Keratinocyte (primary cell): ENCODE results near the gene TSTD2. TPM values are rescaled to one million over a fixed set of nuclear protein-coding genes. Genes with fewer than 3 reads are reported as not detected.

Source experiments
- DNase-seq: peaks from one replicate; pipeline ENCODE4 v3.0.0-alpha.2; 2011; ENCODE audit warnings: low read depth, missing footprints, low spot score
- FAIRE-seq: peaks from 2 replicates; lab custom pipeline; 2011; peaks lifted over from hg19 to GRCh38; lab: Jason Lieb, UNC
- H2AFZ ChIP-seq: 2 replicates; pipeline ENCODE4 v1.6.0; 2012; ENCODE audit warnings: low read length, control low read depth, inconsistent platforms; ENCODE audit not compliant: control insufficient read depth
- H3K27ac ChIP-seq: 2 replicates; pipeline ENCODE4 v1.5.1; 2011; ENCODE audit warnings: low read length; ENCODE audit not compliant: control insufficient read depth, insufficient read depth
- H3K27me3 ChIP-seq: 3 replicates; pipeline ENCODE4 v1.6.0; 2011; ENCODE audit warnings: low read length; ENCODE audit not compliant: control insufficient read depth, insufficient read depth; ENCODE audit errors: extremely low read depth
- H3K36me3 ChIP-seq, 2 experiments: 2 replicates in 1 of 2; 3 replicates in 1 of 2; pipeline ENCODE4 v1.5.1; 2011; ENCODE audit warnings: low read length in 2 of 2, mild to moderate bottlenecking in 1 of 2; ENCODE audit not compliant: control insufficient read depth in 2 of 2, insufficient read depth in 2 of 2; ENCODE audit errors: extremely low read depth in 1 of 2
- H3K4me1 ChIP-seq: 3 replicates; pipeline ENCODE4 v1.5.1; 2011; ENCODE audit warnings: low read length; ENCODE audit not compliant: control insufficient read depth, insufficient read depth; ENCODE audit errors: extremely low read depth
- H3K4me2 ChIP-seq: 3 replicates; pipeline ENCODE4 v1.6.0; 2011; ENCODE audit warnings: low read depth, low read length; ENCODE audit not compliant: control insufficient read depth, insufficient read depth; ENCODE audit errors: extremely low read depth
- H3K4me3 ChIP-seq, 3 experiments: fragments of 200-600 bp in 1 of 3; sonication (generic) in 1 of 3; 2 replicates in 2 of 3; 3 replicates in 1 of 3; pipeline ENCODE4 v1.5.1; 2011 to 2016; ENCODE audit warnings: low read length in 3 of 3, mild to moderate bottlenecking in 3 of 3, control low read depth in 2 of 3, inconsistent platforms in 1 of 3, low read depth in 1 of 3, mixed read lengths in 1 of 3, mixed run types in 1 of 3, moderate library complexity in 1 of 3; ENCODE audit not compliant: control insufficient read depth in 2 of 3, insufficient read depth in 2 of 3; ENCODE audit errors: extremely low read depth in 1 of 3
- H3K79me2 ChIP-seq: 2 replicates; pipeline ENCODE4 v1.6.0; 2012; ENCODE audit warnings: low read length; ENCODE audit not compliant: control insufficient read depth, insufficient read depth
- H3K9ac ChIP-seq: 3 replicates; pipeline ENCODE4 v1.6.0; 2011; ENCODE audit warnings: low read length; ENCODE audit not compliant: control insufficient read depth, insufficient read depth; ENCODE audit errors: extremely low read depth
- H3K9me1 ChIP-seq: 3 replicates; pipeline ENCODE4 v1.6.0; 2011; ENCODE audit warnings: low read length; ENCODE audit not compliant: control insufficient read depth, insufficient read depth; ENCODE audit errors: extremely low read depth
- H3K9me3 ChIP-seq: 2 replicates; pipeline ENCODE4 v1.5.1; 2012; ENCODE audit warnings: low read depth, low read length; ENCODE audit not compliant: control insufficient read depth
- H4K20me1 ChIP-seq: 3 replicates; pipeline ENCODE4 v1.6.0; 2011; ENCODE audit warnings: low read length; ENCODE audit not compliant: control insufficient read depth, insufficient read depth; ENCODE audit errors: extremely low read depth
- CTCF ChIP-seq, 3 experiments: IDR thresholded peaks in 1 of 3; conservative IDR thresholded peaks in 1 of 3; optimal IDR thresholded peaks in 1 of 3; 2 replicates in 2 of 3; 3 replicates in 1 of 3; pipeline versions ENCODE3 to v1.5.1; 2011; ENCODE audit warnings: low read length in 3 of 3, mild to moderate bottlenecking in 3 of 3, moderate library complexity in 2 of 3, control low read depth in 1 of 3, inconsistent platforms in 1 of 3; ENCODE audit not compliant: insufficient read depth in 2 of 3; ENCODE audit errors: extremely low read depth in 1 of 3
- EZH2 ChIP-seq: IDR thresholded peaks from one replicate; pipeline ENCODE4 v1.6.1; 2012; ENCODE audit warnings: inconsistent platforms, mild to moderate bottlenecking, low read length, moderate library complexity
- dilution Hi-C: fragments of 300-500 bp; cut with MboI; formaldehyde crosslinking; loops from one replicate; pipeline ENCODE4 v1.7.0; 2020; ENCODE audit warnings: low sequenced_read_pairs; ENCODE audit not compliant: extremely low pct_ligation_motif_present
- polyA plus RNA-seq, 5 experiments: library from polyadenylated mRNA; depleted of rRNA in 3 of 5; stranded (reverse) in 3 of 5; stranded (forward) in 1 of 5; unstranded in 1 of 5; fragments of >200 nt; gene quantifications; 1 replicate in 1 of 5; 2 replicates in 3 of 5; 3 replicates in 1 of 5; pipeline versions ENCODE4 v1.2.1 to v1.2.3, GENCODE V29; 2011 to 2012; ENCODE audit warnings: missing spikeins in 2 of 5, low read depth in 1 of 5, low replicate concordance in 1 of 5

The TSTD2 gene
- polyA plus RNA-seq, 1 donor (not counting 4 experiments of a cell fraction or from before 2014, with no cell fraction given) = 17.2 TPM

DNA sequence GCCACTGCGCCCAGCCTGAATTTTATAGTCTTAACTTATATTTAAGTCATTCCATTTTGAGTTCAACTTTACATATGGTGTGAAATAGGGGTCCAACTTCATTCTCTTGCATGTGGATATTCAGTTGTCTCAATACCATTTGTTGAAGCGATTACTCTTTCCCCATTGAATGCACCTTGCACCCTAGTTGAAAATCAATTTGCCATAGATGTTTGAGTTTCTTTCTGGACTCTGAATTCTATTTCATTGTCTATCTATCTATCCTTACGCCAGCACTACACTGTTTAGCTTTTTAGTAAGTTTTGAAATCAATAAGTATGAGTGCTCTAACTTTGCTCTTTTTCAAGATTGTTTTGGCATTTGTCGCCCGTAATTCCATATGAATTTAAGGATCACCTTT lies 81.9 kb downstream of the TSTD2 start:
- Histone ChIP-seq H3K36me3 (no peaks in the 10 kb centered on the region), H3K4me2 (no peak overlapping the region), H3K9ac (no peak overlapping the region), H3K9me1 (no peaks in the 10 kb centered on the region), H3K27me3 (peaks cover 28% of the 10 kb centered on the region), H3K79me2 (no peaks in the 10 kb centered on the region), H2AFZ (no peak overlapping the region), H3K9me3 (no peaks in the 10 kb centered on the region), H3K4me1 (no peaks in the 10 kb centered on the region), H4K20me1 (no peaks in the 10 kb centered on the region), H3K4me3 (no peak overlapping the region), H3K27ac (no peak overlapping the region)
- FAIRE-seq (no peak), DNase-seq (no peak)
- TF ChIP-seq EZH2 = no peak
- no peak for TF ChIP-seq CTCF (optimal IDR thresholded peaks at IDR 0.05 in 1 of 3, IDR thresholded peaks at IDR 0.05 in 1 of 3, conservative IDR thresholded peaks at IDR 0.05 in 1 of 3; ENCODE audit: extremely low read depth in 1 of 3, insufficient read depth in 2 of 3, low read length in 3 of 3)
- dilution Hi-C loops = no loop called here

- Histone ChIP-seq H3K36me3 (no peaks in the 10 kb centered on the region), H3K9ac (no peak overlapping the region), H3K27ac (no peak overlapping the region), H4K20me1 (no peaks in the 10 kb centered on the region), H2AFZ (no peak overlapping the region), H3K79me2 (no peaks in the 10 kb centered on the region), H3K27me3 (peaks cover 20% of the 10 kb centered on the region), H3K4me2 (no peak overlapping the region), H3K9me3 (no peaks in the 10 kb centered on the region), H3K4me1 (no peaks in the 10 kb centered on the region), H3K4me3 (no peak overlapping the region), H3K9me1 (no peaks in the 10 kb centered on the region)
- DNase-seq = no peak
- dilution Hi-C loops = no loop called here
- no peak for FAIRE-seq
- TF ChIP-seq CTCF (optimal IDR thresholded peaks at IDR 0.05 in 1 of 3, IDR thresholded peaks at IDR 0.05 in 1 of 3, conservative IDR thresholded peaks at IDR 0.05 in 1 of 3; ENCODE audit: extremely low read depth in 1 of 3, insufficient read depth in 2 of 3, low read length in 3 of 3) (no peak), EZH2 (no peak)
Observed at GRCh38 chr9:97550386-97550785, 82.8 kb downstream of the TSTD2 start.

Other genes with a start within 250 kb of the TSTD2 start
- gene TDRD7, start 221.3 kb downstream of the TSTD2 start, polyA plus RNA-seq = 7.3 to 10.5 TPM (median 8.7 TPM) in 3 replicates
- not detected in 3 replicates for gene TMOD1, start 131.7 kb downstream of the TSTD2 start, polyA plus RNA-seq
- gene NCBP1, start 453 bp upstream of the TSTD2 start, polyA plus RNA-seq = 24.0 to 38.6 TPM (median 25.0 TPM) in 3 replicates
- 1.9 to 4.1 TPM (median 1.9 TPM) in 3 replicates for gene XPA, start 64.0 kb upstream of the TSTD2 start, polyA plus RNA-seq
- 0.97 to 1.9 TPM (median 1.1 TPM) in 3 replicates for gene FOXE1, start 219.9 kb upstream of the TSTD2 start, polyA plus RNA-seq